K562 (cell line): ENCODE measurements around the gene ARL6IP6. TPM values are rescaled to one million over a fixed set of nuclear protein-coding genes. Genes with fewer than 3 reads are reported as not detected.

Experiments used
- CBX3 ChIP-seq, 2 experiments: IDR thresholded peaks; 1 replicate in 1 of 2; 2 replicates in 1 of 2; pipeline ENCODE4 v1.6.1; 2012; ENCODE audit warnings: inconsistent platforms in 2 of 2, low read length in 2 of 2, borderline replicate concordance in 1 of 2, control low read depth in 1 of 2
- CC2D1A ChIP-seq: fragments of 450-650 bp; IDR thresholded peaks from 2 replicates; pipeline ENCODE4 v1.6.1; 2017; ENCODE audit warnings: mild to moderate bottlenecking
- DIDO1 ChIP-seq: fragments of 450-650 bp; IDR thresholded peaks from 2 replicates; pipeline ENCODE4 v1.6.1; 2016; ENCODE audit warnings: low read depth, missing biosample characterization, missing genetic modification characterization
- E2F8 ChIP-seq: fragments of 450-650 bp; IDR thresholded peaks from 2 replicates; pipeline ENCODE4 v1.7.1; 2018; ENCODE audit warnings: mild to moderate bottlenecking, low read depth; ENCODE audit not compliant: partially characterized antibody
- GABPB1 ChIP-seq: sonication (generic); formaldehyde crosslinking; IDR thresholded peaks from 2 replicates; pipeline ENCODE4 v1.8.0; 2022; ENCODE audit warnings: mild to moderate bottlenecking, missing genetic modification reagents
- GTF2F1 ChIP-seq: IDR thresholded peaks from 2 replicates; pipeline ENCODE4 v1.6.1; 2011; ENCODE audit warnings: low read depth, low read length, improper control_type of control experiment
- HDAC8 ChIP-seq: fragments of 450-650 bp; IDR thresholded peaks from 2 replicates; pipeline ENCODE4 v1.6.1; 2016; ENCODE audit warnings: mild to moderate bottlenecking, missing genetic modification characterization, moderate library complexity, missing compliant biosample characterization
- HMG20A ChIP-seq: fragments of 450-650 bp; formaldehyde crosslinking; conservative IDR thresholded peaks from 2 replicates; pipeline ENCODE4 v1.4.0; 2020; ENCODE audit warnings: mild to moderate bottlenecking, mixed read lengths
- IRF1 ChIP-seq: sonication (generic); formaldehyde crosslinking; IDR thresholded peaks from 2 replicates; pipeline ENCODE4 v1.8.0; 2022; ENCODE audit warnings: missing genetic modification reagents, mild to moderate bottlenecking, borderline replicate concordance
- JUNB ChIP-seq: fragments of 450-650 bp; formaldehyde crosslinking; conservative IDR thresholded peaks from 2 replicates; pipeline ENCODE4 v1.4.0; 2020; ENCODE audit warnings: mild to moderate bottlenecking
- MEF2D ChIP-seq: conservative IDR thresholded peaks from 2 replicates; pipeline ENCODE4 v1.6.1; 2016; ENCODE audit warnings: low read depth, missing genetic modification characterization, missing compliant biosample characterization
- NFIX ChIP-seq: fragments of 250-450 bp; sonication (Bioruptor Pico); IDR thresholded peaks from 2 replicates; pipeline ENCODE4 v1.4.0; 2020; ENCODE audit warnings: low read depth, mild to moderate bottlenecking, moderate library complexity
- NFXL1 ChIP-seq: fragments of 450-650 bp; formaldehyde crosslinking; IDR thresholded peaks from 2 replicates; pipeline ENCODE4 v1.4.0; 2021; ENCODE audit warnings: mild to moderate bottlenecking
- PHB2 ChIP-seq: fragments of 450-650 bp; IDR thresholded peaks from 2 replicates; pipeline ENCODE4 v1.6.1; 2017; ENCODE audit warnings: low read depth
- RB1 ChIP-seq: fragments of 450-650 bp; IDR thresholded peaks from 2 replicates; pipeline ENCODE4 v1.6.1; 2017; ENCODE audit warnings: low read depth, mild to moderate bottlenecking
- SLC30A9 ChIP-seq: fragments of 250-450 bp; sonication (Bioruptor Pico); IDR thresholded peaks from 2 replicates; pipeline ENCODE4 v1.8.0; 2022; ENCODE audit warnings: mild to moderate bottlenecking, moderate library complexity
- SMARCE1 ChIP-seq: fragments of 450-650 bp; IDR thresholded peaks from 2 replicates; pipeline ENCODE4 v1.7.1; 2016; ENCODE audit warnings: mild to moderate bottlenecking
- TAF7 ChIP-seq: fragments of 450-650 bp; IDR thresholded peaks from 2 replicates; pipeline ENCODE4 v1.6.1; 2016; ENCODE audit warnings: missing genetic modification characterization, missing compliant biosample characterization
- ZC3H4 ChIP-seq: sonication (generic); formaldehyde crosslinking; IDR thresholded peaks from 2 replicates; pipeline ENCODE4 v1.9.0; 2021; ENCODE audit warnings: missing genetic modification reagents, borderline replicate concordance
- ZKSCAN8 ChIP-seq: fragments of 200-800 bp; sonication (Bioruptor generic); IDR thresholded peaks from 2 replicates; pipeline ENCODE4 v1.6.1; 2016; ENCODE audit warnings: missing genetic modification characterization, missing compliant biosample characterization
- ZNF79 ChIP-seq: fragments of 250-450 bp; sonication (Bioruptor Pico); IDR thresholded peaks from 2 replicates; pipeline ENCODE4 v1.4.0; 2020; ENCODE audit warnings: low read depth, mild to moderate bottlenecking, moderate library complexity
- polyA plus RNA-seq, 8 experiments: library from polyadenylated mRNA; depleted of rRNA in 4 of 8; stranded (reverse) in 5 of 8; unstranded in 3 of 8; fragments of >200 nt; fragmentation: Nextera tagmentation in 2 of 8; fragmentation: Illumina TruSeq in 1 of 8; extraction: Ambion mirVana in 2 of 8; extraction: Trizol in 1 of 8; gene quantifications; 2 replicates each; pipeline versions ENCODE4 v1.2.1 to v1.2.3, GENCODE V29; 2011 to 2014; ENCODE audit warnings: inconsistent platforms in 1 of 8, missing spikeins in 1 of 8
- total RNA-seq, 7 experiments: library from RNA; depleted of rRNA in 6 of 7; stranded (reverse); fragments of >200 nt in 6 of 7; fragmentation: Illumina TruSeq in 2 of 7; extraction: Trizol in 2 of 7; gene quantifications; 2 replicates each; pipeline versions ENCODE4 v1.2.1 to v1.2.3, GENCODE V29; 2011 to 2021; ENCODE audit warnings: low replicate concordance in 1 of 7
- TF ChIP-seq, protein P1 (sequence below): sonication (generic); formaldehyde crosslinking; IDR thresholded peaks from 2 replicates; pipeline ENCODE4 v1.8.0; 2022; ENCODE audit warnings: missing genetic modification reagents, mild to moderate bottlenecking, moderate library complexity, borderline replicate concordance
- TF ChIP-seq, protein P2 (sequence below): fragments of 450-650 bp; formaldehyde crosslinking; IDR thresholded peaks from 2 replicates; pipeline ENCODE4 v1.4.0; 2020; ENCODE audit warnings: mild to moderate bottlenecking

ARL6IP6 gene
- total and polyA plus RNA-seq, 9 of the 15 experiments (the other 6 are each of a cell fraction or from before 2014, with no cell fraction given) = 19.2 to 98.5 (median 36.2) TPM

DNA sequence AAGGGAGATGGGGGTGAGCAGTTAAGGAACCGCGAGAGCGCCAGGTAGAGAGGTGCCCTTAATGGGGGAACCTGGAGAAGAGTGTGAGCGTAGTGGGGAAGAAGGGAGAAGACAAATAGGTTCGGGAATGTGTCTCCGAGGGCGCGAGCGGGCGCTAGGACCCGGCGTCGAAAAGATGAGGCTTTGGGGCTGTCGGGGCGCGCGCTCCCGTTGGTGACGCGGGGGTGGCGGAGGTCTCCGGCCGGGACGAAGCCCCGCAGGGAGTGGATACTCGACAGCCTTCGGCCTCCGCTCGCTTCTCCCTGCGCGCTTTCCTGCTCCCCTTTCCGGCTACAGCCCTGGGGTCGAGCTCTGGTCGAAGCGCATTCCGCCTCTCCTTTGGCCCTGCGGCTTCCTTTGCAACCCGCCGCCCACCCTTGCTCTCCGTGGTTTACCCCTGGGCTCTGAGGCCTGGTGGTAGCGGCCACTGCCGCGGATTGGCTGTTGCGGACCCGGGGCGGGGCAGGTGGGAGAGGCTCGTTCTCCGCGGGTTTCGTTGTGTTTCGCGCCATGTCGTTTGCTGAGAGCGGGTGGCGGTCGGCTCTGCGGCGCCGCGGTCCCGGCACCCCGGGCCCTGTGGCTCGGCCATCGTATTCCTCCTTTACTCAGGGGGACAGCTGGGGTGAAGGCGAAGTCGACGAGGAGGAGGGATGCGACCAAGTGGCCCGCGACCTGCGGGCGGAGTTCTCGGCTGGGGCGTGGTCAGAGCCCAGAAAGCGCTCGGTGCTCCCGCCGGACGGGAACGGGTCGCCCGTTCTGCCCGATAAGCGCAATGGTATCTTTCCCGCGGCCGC is at the start of gene ARL6IP6 (continued):
- TF ChIP-seq, protein P1, sequence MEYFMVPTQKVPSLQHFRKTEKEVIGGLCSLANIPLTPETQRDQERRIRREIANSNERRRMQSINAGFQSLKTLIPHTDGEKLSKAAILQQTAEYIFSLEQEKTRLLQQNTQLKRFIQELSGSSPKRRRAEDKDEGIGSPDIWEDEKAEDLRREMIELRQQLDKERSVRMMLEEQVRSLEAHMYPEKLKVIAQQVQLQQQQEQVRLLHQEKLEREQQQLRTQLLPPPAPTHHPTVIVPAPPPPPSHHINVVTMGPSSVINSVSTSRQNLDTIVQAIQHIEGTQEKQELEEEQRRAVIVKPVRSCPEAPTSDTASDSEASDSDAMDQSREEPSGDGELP (CRISPR knock-in tag) = peak; percentile 82; the same call in 1 of the 2 replicates
- TF ChIP-seq RB1 = peak; percentile 99
- peak; percentile 82 for TF ChIP-seq E2F8
- peak; percentile 67 for TF ChIP-seq PHB2
- no peak for TF ChIP-seq IRF1
- no peak; the same call in 1 of the 2 replicates for TF ChIP-seq MEF2D (tag)
- TF ChIP-seq ZC3H4 (CRISPR knock-in tag) = no peak
- TF ChIP-seq NFIX (CRISPR knock-in tag) = no peak
- no peak for TF ChIP-seq HDAC8
- TF ChIP-seq ZKSCAN8 (CRISPR knock-in tag) = no peak
- peak; percentile 65 for TF ChIP-seq GABPB1
- TF ChIP-seq, protein P2, sequence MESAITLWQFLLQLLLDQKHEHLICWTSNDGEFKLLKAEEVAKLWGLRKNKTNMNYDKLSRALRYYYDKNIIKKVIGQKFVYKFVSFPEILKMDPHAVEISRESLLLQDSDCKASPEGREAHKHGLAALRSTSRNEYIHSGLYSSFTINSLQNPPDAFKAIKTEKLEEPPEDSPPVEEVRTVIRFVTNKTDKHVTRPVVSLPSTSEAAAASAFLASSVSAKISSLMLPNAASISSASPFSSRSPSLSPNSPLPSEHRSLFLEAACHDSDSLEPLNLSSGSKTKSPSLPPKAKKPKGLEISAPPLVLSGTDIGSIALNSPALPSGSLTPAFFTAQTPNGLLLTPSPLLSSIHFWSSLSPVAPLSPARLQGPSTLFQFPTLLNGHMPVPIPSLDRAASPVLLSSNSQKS (CRISPR knock-in tag) = no peak
- no peak for TF ChIP-seq DIDO1 (tag)
- peak; percentile 72; the same call in 1 of the 2 replicates for TF ChIP-seq SMARCE1
- no peak for TF ChIP-seq SLC30A9 (CRISPR knock-in tag)
- TF ChIP-seq GTF2F1 = peak; percentile 78
- no peak; the same call in 1 of the 2 replicates for TF ChIP-seq JUNB (CRISPR knock-in tag)
- TF ChIP-seq NFXL1 (CRISPR knock-in tag) = no peak
- peak in 1 of 2 experiments; percentile 32; a peak in 2 of 3 replicates for TF ChIP-seq CBX3 (IDR thresholded peaks at IDR 0.05; ENCODE audit: borderline replicate concordance in 1 of 2, low read length in 2 of 2)
- peak; percentile 84 for TF ChIP-seq TAF7
- no peak for TF ChIP-seq ZNF79 (CRISPR knock-in tag)
- TF ChIP-seq CC2D1A = peak; percentile 80; the same call in 1 of the 2 replicates
- TF ChIP-seq HMG20A (CRISPR knock-in tag) = no peak
